GM18511 (cell line): ENCODE data around the gene CTU2.
A peak's percentile ranks its signal among the peaks of the same experiment; 100 is the strongest.

ENCODE experiments used
- ATAC-seq: cut with Tn5 transposase; IDR thresholded peaks from one replicate; pipeline ENCODE4 v1.9.1; 2021; ENCODE audit warnings: mild to moderate bottlenecking, moderate library complexity; ENCODE audit not compliant: unreplicated experiment

The CTU2 gene

GRCh38 chr16:88681084-88681680 is 25.1 kb upstream of the CTU2 start:
- peak; percentile 42 for ATAC-seq

GRCh38 chr16:88681709-88682451 is 24.4 kb upstream of the CTU2 start:
- ATAC-seq: peak; percentile 80

- no peak for ATAC-seq
These were observed 21.6 kb upstream of the CTU2 start for GRCh38 chr16:88684569-88685155.

GRCh38 chr16:88685156-88686061 is 20.9 kb upstream of the CTU2 start:
- no peak for ATAC-seq

GRCh38 chr16:88686062-88686438 is 20.3 kb upstream of the CTU2 start:
- peak; percentile 18 for ATAC-seq

- peak; percentile 73 for ATAC-seq
These were observed 19.7 kb upstream of the CTU2 start, which contains the start of gene SNAI3 for GRCh38 chr16:88686439-88687253. TSS of gene SNAI3 (minus strand) at chr16:88686507. CDS start at chr16:88686406, 101 bp downstream.

- no peak for ATAC-seq
These were observed 19.1 kb upstream of the CTU2 start for GRCh38 chr16:88687254-88687576.

GRCh38 chr16:88687676-88688012 is 18.7 kb upstream of the CTU2 start:
- ATAC-seq: no peak

GRCh38 chr16:88688013-88688778 is 18.1 kb upstream of the CTU2 start:
- no peak for ATAC-seq

GRCh38 chr16:88690341-88691128 is 15.8 kb upstream of the CTU2 start:
- ATAC-seq: no peak

- no peak for ATAC-seq
These were observed 15.0 kb upstream of the CTU2 start for GRCh38 chr16:88691129-88691813.

GRCh38 chr16:88691924-88692560 is 14.3 kb upstream of the CTU2 start:
- ATAC-seq: no peak

- no peak for ATAC-seq
These were observed 13.4 kb upstream of the CTU2 start for GRCh38 chr16:88692861-88693260.

GRCh38 chr16:88693420-88694177 is 12.7 kb upstream of the CTU2 start:
- no peak for ATAC-seq

GRCh38 chr16:88694221-88695087 is 11.8 kb upstream of the CTU2 start:
- ATAC-seq: no peak

- ATAC-seq: no peak
These were observed 11.1 kb upstream of the CTU2 start for GRCh38 chr16:88695218-88695617.
